Measurements from ENCODE around the gene CHAF1A. TPM values are rescaled to one million over a fixed set of nuclear protein-coding genes. Genes with fewer than 3 reads are reported as not detected.
A peak's percentile ranks its signal among the peaks of the same experiment; 100 is the strongest.

Gene CHAF1A
- total RNA-seq, 3 donors from 2014 or later (not counting 1 experiment from before 2014, with no cell fraction given) = 34.4 to 40.8 (median 35.2) TPM

- H3K9me3 ChIP-seq (ENCODE audit: control insufficient read depth, insufficient read depth, low read length) = no peaks in the 10 kb centered on the region
- H3K27ac ChIP-seq (ENCODE audit: low read length) = peak overlapping the region; percentile 85
- Mint-ChIP-seq H3K36me3 (no peaks in the 10 kb centered on the region), H3K27me3 (ENCODE audit: low read depth in 2 of 2) (no peaks in the 10 kb centered on the region), H3K9me3 (no peaks in the 10 kb centered on the region), H3K4me3 (peak overlapping the region; percentile 42), H3K4me1 (peaks cover 24 to 47% of the 10 kb centered on the region in 2 donors), H3K27ac (peak overlapping the region; percentile 93)
- H3K4me3 ChIP-seq (ENCODE audit: low read length) = no peak overlapping the region
- no peak for TF ChIP-seq CTCF (IDR thresholded peaks at IDR 0.05)
- DNase-seq (no peak), ATAC-seq (no peak)
- no peaks in the 10 kb centered on the region for H3K27me3 ChIP-seq (ENCODE audit: control insufficient read depth, insufficient read depth, low read length)
- 90% methylated on average over 13 of the region's 13 CpGs for WGBS (ENCODE audit: insufficient coverage)
- H3K36me3 ChIP-seq (ENCODE audit: control insufficient read depth, insufficient read depth, low read length) = peaks cover 28% of the 10 kb centered on the region
- intact Hi-C loops (cut with micrococcal nuclease) = no loop called here
- peaks cover 53% of the 10 kb centered on the region for H3K4me1 ChIP-seq (ENCODE audit: control insufficient read depth, insufficient read depth, low read length)
Observed at GRCh38 chr19:4367781-4368127, 34.7 kb upstream of the CHAF1A start.

GRCh38 chr19:4368128-4368820 lies 34.2 kb upstream of the CHAF1A start:
- Mint-ChIP-seq H3K36me3 (no peaks in the 10 kb centered on the region), H3K4me3 (peak overlapping the region; percentile 92), H3K4me1 (peaks cover 24 to 47% of the 10 kb centered on the region in 2 donors), H3K27ac (peak overlapping the region; percentile 93), H3K9me3 (no peaks in the 10 kb centered on the region), H3K27me3 (ENCODE audit: low read depth in 2 of 2) (no peaks in the 10 kb centered on the region)
- Histone ChIP-seq H3K36me3 (ENCODE audit: control insufficient read depth, insufficient read depth, low read length) (peaks cover 22% of the 10 kb centered on the region), H3K27me3 (ENCODE audit: control insufficient read depth, insufficient read depth, low read length) (no peaks in the 10 kb centered on the region), H3K9me3 (ENCODE audit: control insufficient read depth, insufficient read depth, low read length) (no peaks in the 10 kb centered on the region), H3K4me1 (ENCODE audit: control insufficient read depth, insufficient read depth, low read length) (peaks cover 58% of the 10 kb centered on the region), H3K4me3 (ENCODE audit: low read length) (no peak overlapping the region), H3K27ac (ENCODE audit: low read length) (peak overlapping the region; percentile 85)
- peak in 1 of 3 donors; percentile 5 for ATAC-seq
- DNase-seq = peak in 1 of 2 donors; percentile 52
- intact Hi-C loops (cut with micrococcal nuclease) = no loop called here
- TF ChIP-seq CTCF (IDR thresholded peaks at IDR 0.05) = no peak
- WGBS (ENCODE audit: insufficient coverage) = 69% methylated on average over 19 of the region's 19 CpGs

- Histone ChIP-seq H3K27me3 (ENCODE audit: control insufficient read depth, insufficient read depth, low read length) (no peaks in the 10 kb centered on the region), H3K36me3 (ENCODE audit: control insufficient read depth, insufficient read depth, low read length) (peaks cover 15% of the 10 kb centered on the region), H3K27ac (ENCODE audit: low read length) (peak overlapping the region; percentile 85), H3K4me1 (ENCODE audit: control insufficient read depth, insufficient read depth, low read length) (peaks cover 68% of the 10 kb centered on the region), H3K9me3 (ENCODE audit: control insufficient read depth, insufficient read depth, low read length) (no peaks in the 10 kb centered on the region), H3K4me3 (ENCODE audit: low read length) (peak overlapping the region; percentile 43)
- Mint-ChIP-seq H3K4me1 (peaks cover 30 to 55% of the 10 kb centered on the region in 2 donors), H3K36me3 (no peaks in the 10 kb centered on the region), H3K4me3 (peak overlapping the region; percentile 92), H3K27me3 (ENCODE audit: low read depth in 2 of 2) (no peaks in the 10 kb centered on the region), H3K27ac (peak overlapping the region; percentile 93), H3K9me3 (no peaks in the 10 kb centered on the region)
- ATAC-seq (peak; percentile 55 to 67 (median 65)), DNase-seq (peak; percentile 51 to 87)
- no peak for TF ChIP-seq CTCF (IDR thresholded peaks at IDR 0.05)
- WGBS (ENCODE audit: insufficient coverage) = under 1% methylated on average over 25 of the region's 25 CpGs
- intact Hi-C loops (cut with micrococcal nuclease) = no loop called here
Observed at GRCh38 chr19:4369109-4369887, 33.1 kb upstream of the CHAF1A start.

Measured in natural killer cell (primary cell).